ENCODE measurements around the gene MAD1L1.

Gene MAD1L1

GRCh38 chr7:2084781-2085505 lies 147.8 kb downstream of the MAD1L1 start (continued):
- TF ChIP-seq MYNN (tag by site-specific recombination; IDR thresholded peaks at IDR 0.05; ENCODE audit: borderline replicate concordance) = no peak
- TF ChIP-seq ZNF626 (tag by site-specific recombination; IDR thresholded peaks at IDR 0.05) = no peak
- no peak for TF ChIP-seq GLIS2 (tag by site-specific recombination; IDR thresholded peaks at IDR 0.05)
- TF ChIP-seq KLF8 (tag by site-specific recombination; IDR thresholded peaks at IDR 0.05) = no peak
- TF ChIP-seq ZNF830 (tag by site-specific recombination; IDR thresholded peaks at IDR 0.05; ENCODE audit: low read depth) = no peak
- no peak for TF ChIP-seq SP3 (tag by site-specific recombination; IDR thresholded peaks at IDR 0.05)
- TF ChIP-seq ZNF658 (tag by site-specific recombination; IDR thresholded peaks at IDR 0.05) = no peak
- no peak for TF ChIP-seq ZNF404 (tag by site-specific recombination; IDR thresholded peaks at IDR 0.05)
- no peak for TF ChIP-seq ZNF549 (tag by site-specific recombination; IDR thresholded peaks at IDR 0.05)
- TF ChIP-seq KLF10 (tag by site-specific recombination; IDR thresholded peaks at IDR 0.05) = no peak

GRCh38 chr7:2084331-2084730 lies 148.4 kb downstream of the MAD1L1 start:
- TF ChIP-seq OVOL3 (tag by site-specific recombination; IDR thresholded peaks at IDR 0.05) = no peak
- TF ChIP-seq ZNF18 (tag by site-specific recombination; IDR thresholded peaks at IDR 0.05) = no peak
- TF ChIP-seq PRDM2 (tag by site-specific recombination; IDR thresholded peaks at IDR 0.05; ENCODE audit: borderline replicate concordance) = no peak
- TF ChIP-seq TSHZ1 (tag by site-specific recombination; IDR thresholded peaks at IDR 0.05; ENCODE audit: borderline replicate concordance) = no peak
- TF ChIP-seq ZNF366 (tag by site-specific recombination; conservative IDR thresholded peaks at IDR 0.05) = no peak
- TF ChIP-seq ZNF155 (tag by site-specific recombination; IDR thresholded peaks at IDR 0.05) = no peak
- no peak for TF ChIP-seq ZFP37 (tag by site-specific recombination; IDR thresholded peaks at IDR 0.05)
- no peak for TF ChIP-seq PRDM4 (tag by site-specific recombination; IDR thresholded peaks at IDR 0.05)
- TF ChIP-seq GLIS1 (tag by site-specific recombination; IDR thresholded peaks at IDR 0.05) = no peak
- TF ChIP-seq ZNF175 (tag by site-specific recombination; IDR thresholded peaks at IDR 0.05) = no peak
- TF ChIP-seq ZNF335 (tag by site-specific recombination; conservative IDR thresholded peaks at IDR 0.05) = no peak
- TF ChIP-seq OSR2 (tag by site-specific recombination; IDR thresholded peaks at IDR 0.05) = no peak
- no peak for TF ChIP-seq ZNF488 (tag by site-specific recombination; IDR thresholded peaks at IDR 0.05)
- CTCF ChIA-PET = interaction anchor here (0.6 kb wide), 1 partner anchor 20 kb away, joined by 3 read pairs; no protein-coding TSS in a partner anchor
- H3K9me3 ChIP-seq (ENCODE audit: control insufficient read depth, insufficient read depth, low read depth, low read length) = no peaks in the 10 kb centered on the region
- POLR2A ChIA-PET = no interaction called here
- no peak overlapping the region for H3K4me3 ChIP-seq (ENCODE audit: low read depth, low read length)
- H3K36me3 ChIP-seq (ENCODE audit: control insufficient read depth in 2 of 2, insufficient read depth in 1 of 2, low read length in 2 of 2) = peaks cover 0 to 11% of the 10 kb centered on the region in 2 experiments; a peak in 1 of 3 replicates
- H3K27ac ChIP-seq (ENCODE audit: extremely low read depth, low read depth, low read length) = no peak overlapping the region
- H3K4me1 ChIP-seq (ENCODE audit: control insufficient read depth, insufficient read depth, low read length) = peaks cover 1% of the 10 kb centered on the region; the same call in 1 of the 2 replicates

Data from HEK293 (cell line).